H1 (cell line): ENCODE measurements around the gene PITPNB.

Experiments used
- CHD1 ChIP-seq: IDR thresholded peaks from 2 replicates; pipeline ENCODE4 v1.6.1; 2012; ENCODE audit warnings: low read depth, low read length, improper control_type of control experiment
- CTCF ChIP-seq, 3 experiments: IDR thresholded peaks; 1 replicate in 2 of 3; 2 replicates in 1 of 3; pipeline versions ENCODE4 v1.5.1 to v1.6.1; 2011; ENCODE audit warnings: low read length in 3 of 3, mild to moderate bottlenecking in 3 of 3, inconsistent platforms in 2 of 3, low read depth in 1 of 3, moderate library complexity in 1 of 3; ENCODE audit not compliant: insufficient read depth in 1 of 3; ENCODE audit errors: control extremely low read depth in 1 of 3
- E2F6 ChIP-seq: IDR thresholded peaks from 2 replicates; pipeline ENCODE4 v1.6.1; 2012; ENCODE audit warnings: inconsistent platforms
- EP300 ChIP-seq, 2 experiments: IDR thresholded peaks; 1 replicate in 1 of 2; 2 replicates in 1 of 2; pipeline ENCODE4 v1.6.1; 2011 to 2012; ENCODE audit warnings: low read depth in 2 of 2, low read length in 2 of 2, mild to moderate bottlenecking in 2 of 2, borderline replicate concordance in 1 of 2, inconsistent platforms in 1 of 2, moderate library complexity in 1 of 2
- EZH2 ChIP-seq: fragments of 200-600 bp; sonication (generic); IDR thresholded peaks from 2 replicates; pipeline ENCODE4 v1.7.1; 2012; ENCODE audit warnings: low read depth, mild to moderate bottlenecking, moderate library complexity, low read length, inconsistent platforms; ENCODE audit not compliant: severe bottlenecking
- GABPA ChIP-seq: IDR thresholded peaks from 2 replicates; pipeline ENCODE4 v1.6.1; 2011; ENCODE audit warnings: mild to moderate bottlenecking, low read length, moderate library complexity, borderline replicate concordance; ENCODE audit not compliant: insufficient read depth
- RNF2 ChIP-seq: fragments of 200-900, 300-1000 bp; sonication (generic); IDR thresholded peaks from 2 replicates; pipeline ENCODE4 v1.7.1; 2016; ENCODE audit warnings: borderline replicate concordance, low read depth, mild to moderate bottlenecking, antibody characterized with exemption, low read length; ENCODE audit not compliant: poor library complexity, severe bottlenecking; ENCODE audit errors: missing control alignments

DNA sequence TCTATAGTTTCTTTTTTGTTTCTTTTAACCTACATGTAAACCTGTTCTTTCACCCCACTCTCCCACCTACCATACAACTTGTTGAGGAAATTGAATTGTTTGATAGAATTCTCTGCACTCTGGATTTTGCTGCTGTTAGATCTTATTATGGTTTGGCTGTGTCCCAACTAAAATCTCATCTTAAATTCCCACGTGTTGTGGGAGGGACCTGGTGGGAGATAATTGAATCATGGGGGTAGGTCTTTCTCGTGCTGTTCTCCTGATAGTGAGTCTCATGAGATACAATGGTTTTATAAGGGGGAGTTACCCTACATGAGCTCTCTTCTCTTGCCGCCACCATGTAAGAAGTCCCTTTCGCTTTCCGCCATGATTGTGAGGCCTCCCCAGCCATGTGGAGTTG is 15.0 kb upstream of the PITPNB start:
- TF ChIP-seq EP300 (IDR thresholded peaks at IDR 0.05; ENCODE audit: borderline replicate concordance in 1 of 2, low read depth in 2 of 2, low read length in 2 of 2) (no peak), CTCF (IDR thresholded peaks at IDR 0.05; ENCODE audit: control extremely low read depth in 1 of 3, insufficient read depth in 1 of 3, low read depth in 1 of 3, low read length in 3 of 3) (no peak), GABPA (no peak), RNF2 (no peak), EZH2 (no peak), CHD1 (no peak), E2F6 (no peak)
